CD14-positive monocyte (primary cell): ENCODE data around the gene POU6F2. TPM values are rescaled to one million over a fixed set of nuclear protein-coding genes. Genes with fewer than 3 reads are reported as not detected.

Experiments
- DNase-seq, 3 donors: peaks; one replicate each; pipeline ENCODE4 v3.0.0-alpha.2; 2011 to 2022
- H2AFZ ChIP-seq: 2 replicates; pipeline ENCODE4 v1.6.0; 2012; ENCODE audit warnings: mild to moderate bottlenecking, low read depth, low read length, inconsistent platforms; ENCODE audit not compliant: insufficient read depth, poor library complexity, severe bottlenecking
- H3K27ac ChIP-seq, 2 donors: 1 replicate in 1 of 2; 2 replicates in 1 of 2; pipeline ENCODE4 v1.5.1; 2012 to 2013; ENCODE audit warnings: low read length in 2 of 2, control low read depth in 1 of 2, inconsistent platforms in 1 of 2, low read depth in 1 of 2, mild to moderate bottlenecking in 1 of 2
- H3K27me3 ChIP-seq, 2 donors: one replicate each; pipeline versions ENCODE4 v1.6.0 to v1.6.1; 2011 to 2013; ENCODE audit warnings: low read length in 2 of 2; ENCODE audit not compliant: control insufficient read depth in 2 of 2, insufficient read depth in 2 of 2
- H3K36me3 ChIP-seq, 2 donors: replicated peaks in 1 of 2; 1 replicate in 1 of 2; 2 replicates in 1 of 2; pipeline versions ENCODE4 v1.5.1 to v1.6.1; 2012 to 2013; ENCODE audit warnings: low read length in 2 of 2, control low read depth in 1 of 2, inconsistent platforms in 1 of 2, mild to moderate bottlenecking in 1 of 2; ENCODE audit not compliant: insufficient read depth in 2 of 2, control insufficient read depth in 1 of 2
- H3K4me1 ChIP-seq, 2 donors: 1 replicate in 1 of 2; 2 replicates in 1 of 2; pipeline versions ENCODE4 v1.5.1 to v1.6.1; 2012 to 2013; ENCODE audit warnings: low read length in 2 of 2, control low read depth in 1 of 2, inconsistent platforms in 1 of 2, mild to moderate bottlenecking in 1 of 2, moderate library complexity in 1 of 2; ENCODE audit not compliant: insufficient read depth in 2 of 2, control insufficient read depth in 1 of 2
- H3K4me2 ChIP-seq: replicated peaks from 2 replicates; pipeline ENCODE3; 2012; ENCODE audit warnings: low read length, moderate library complexity, mild to moderate bottlenecking; ENCODE audit not compliant: poor library complexity, severe bottlenecking; ENCODE audit errors: extremely low read depth
- H3K4me3 ChIP-seq, 3 experiments: fragments of 200-600 bp in 1 of 3; sonication (generic) in 1 of 3; replicated peaks in 1 of 3; 1 replicate in 2 of 3; 2 replicates in 1 of 3; pipeline ENCODE4 v1.5.1; 2011 to 2013; ENCODE audit warnings: low read length in 3 of 3, mild to moderate bottlenecking in 3 of 3, control low read depth in 2 of 3, low read depth in 2 of 3, inconsistent platforms in 1 of 3, moderate library complexity in 1 of 3
- H3K79me2 ChIP-seq: 2 replicates; pipeline ENCODE4 v1.6.0; 2012; ENCODE audit warnings: mild to moderate bottlenecking, control low read depth, inconsistent platforms, low read length, moderate library complexity; ENCODE audit not compliant: insufficient read depth
- H3K9ac ChIP-seq: 2 replicates; pipeline ENCODE4 v1.6.0; 2017; ENCODE audit warnings: low read length, mild to moderate bottlenecking; ENCODE audit not compliant: insufficient read depth, poor library complexity, severe bottlenecking
- H3K9me3 ChIP-seq, 2 donors: replicated peaks in 1 of 2; 1 replicate in 1 of 2; 2 replicates in 1 of 2; pipeline versions ENCODE4 v1.5.1 to v1.6.1; 2012 to 2013; ENCODE audit warnings: low read length in 2 of 2, control low read depth in 1 of 2; ENCODE audit not compliant: control insufficient read depth in 1 of 2, insufficient read depth in 1 of 2
- H4K20me1 ChIP-seq: 2 replicates; pipeline ENCODE4 v1.6.0; 2012; ENCODE audit warnings: mild to moderate bottlenecking, low read length, control low read depth, moderate library complexity; ENCODE audit not compliant: insufficient read depth
- H3K27ac Mint-ChIP-seq, 7 donors: one replicate each; pipeline ENCODE4 v1.8.0; 2020; ENCODE audit warnings: mild to moderate bottlenecking in 7 of 7, mixed read lengths in 7 of 7, moderate library complexity in 6 of 7, inconsistent platforms in 2 of 7
- H3K27me3 Mint-ChIP-seq, 3 donors: one replicate each; pipeline ENCODE4 v1.8.0; 2021 to 2022; ENCODE audit warnings: low read depth in 3 of 3, mild to moderate bottlenecking in 3 of 3, mixed read lengths in 3 of 3, moderate library complexity in 3 of 3, inconsistent platforms in 1 of 3
- H3K36me3 Mint-ChIP-seq, 2 donors: one replicate each; pipeline ENCODE4 v1.8.0; 2020; ENCODE audit warnings: mixed read lengths in 2 of 2, inconsistent platforms in 1 of 2, mild to moderate bottlenecking in 1 of 2
- H3K4me1 Mint-ChIP-seq: one replicate; pipeline ENCODE4 v1.8.0; 2020; ENCODE audit warnings: mild to moderate bottlenecking, mixed read lengths
- H3K4me3 Mint-ChIP-seq, 2 donors: one replicate each; pipeline ENCODE4 v1.8.0; 2020; ENCODE audit warnings: mild to moderate bottlenecking in 2 of 2, mixed read lengths in 2 of 2, moderate library complexity in 1 of 2
- H3K9me3 Mint-ChIP-seq, 7 donors: one replicate each; pipeline ENCODE4 v1.8.0; 2020 to 2022; ENCODE audit warnings: mixed read lengths in 7 of 7, mild to moderate bottlenecking in 6 of 7, moderate library complexity in 6 of 7, inconsistent platforms in 2 of 7
- WGBS: methylation state at CpG from one replicate; pipeline ENCODE4 v1.1.5; 2013; ENCODE audit warnings: missing lambda C conversion rate; ENCODE audit not compliant: insufficient coverage; 5-methylcytosine and 5-hydroxymethylcytosine counted together
- intact Hi-C, 2 donors: fragments of 100-400 bp; cut with micrococcal nuclease; formaldehyde crosslinking; loops; one replicate each; pipeline versions ENCODE4 v1.15.0 to v1.15.1; 2023
- polyA plus RNA-seq, 3 donors: library from polyadenylated mRNA; depleted of rRNA in 1 of 3; unstranded in 2 of 3; stranded (reverse) in 1 of 3; fragments of 300-500 nt in 2 of 3; fragments of >200 nt in 1 of 3; fragmentation: Illumina TruSeq in 2 of 3; gene quantifications; 1 replicate in 2 of 3; 2 replicates in 1 of 3; pipeline ENCODE4 v1.2.3, GENCODE V29; 2012 to 2021
- TF ChIP-seq, protein P1 (sequence below): fragments of 200-600 bp; IDR thresholded peaks from one replicate; pipeline ENCODE4 v1.8.0; 2022; ENCODE audit warnings: antibody characterized with exemption, mild to moderate bottlenecking

The POU6F2 gene
- polyA plus RNA-seq, 3 donors = not detected

DNA sequence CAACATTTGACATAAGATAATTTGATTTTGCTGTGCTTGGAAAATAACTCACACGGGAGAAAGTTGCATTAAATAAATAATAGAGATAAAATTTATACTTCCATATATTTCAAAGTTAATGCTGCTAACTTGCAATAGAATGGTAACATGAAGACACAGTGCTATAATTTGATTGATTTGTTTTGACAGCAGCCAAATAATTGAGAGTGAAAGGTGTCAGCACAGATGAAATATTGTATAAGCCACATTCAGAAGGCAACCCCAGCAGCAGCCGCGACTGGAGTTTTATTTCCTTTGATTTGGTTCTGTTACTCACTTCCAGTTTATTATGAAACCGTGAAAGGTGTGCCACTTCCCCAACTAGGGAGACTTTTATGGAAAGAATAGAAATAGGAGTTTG is 242.2 kb downstream of the POU6F2 start:
- no peaks in the 10 kb centered on the region for H3K36me3 ChIP-seq
- H3K9me3 ChIP-seq = no peaks in the 10 kb centered on the region
- intact Hi-C loops = no loop called here
- H3K4me1 Mint-ChIP-seq = no peaks in the 10 kb centered on the region
- TF ChIP-seq, protein P1, sequence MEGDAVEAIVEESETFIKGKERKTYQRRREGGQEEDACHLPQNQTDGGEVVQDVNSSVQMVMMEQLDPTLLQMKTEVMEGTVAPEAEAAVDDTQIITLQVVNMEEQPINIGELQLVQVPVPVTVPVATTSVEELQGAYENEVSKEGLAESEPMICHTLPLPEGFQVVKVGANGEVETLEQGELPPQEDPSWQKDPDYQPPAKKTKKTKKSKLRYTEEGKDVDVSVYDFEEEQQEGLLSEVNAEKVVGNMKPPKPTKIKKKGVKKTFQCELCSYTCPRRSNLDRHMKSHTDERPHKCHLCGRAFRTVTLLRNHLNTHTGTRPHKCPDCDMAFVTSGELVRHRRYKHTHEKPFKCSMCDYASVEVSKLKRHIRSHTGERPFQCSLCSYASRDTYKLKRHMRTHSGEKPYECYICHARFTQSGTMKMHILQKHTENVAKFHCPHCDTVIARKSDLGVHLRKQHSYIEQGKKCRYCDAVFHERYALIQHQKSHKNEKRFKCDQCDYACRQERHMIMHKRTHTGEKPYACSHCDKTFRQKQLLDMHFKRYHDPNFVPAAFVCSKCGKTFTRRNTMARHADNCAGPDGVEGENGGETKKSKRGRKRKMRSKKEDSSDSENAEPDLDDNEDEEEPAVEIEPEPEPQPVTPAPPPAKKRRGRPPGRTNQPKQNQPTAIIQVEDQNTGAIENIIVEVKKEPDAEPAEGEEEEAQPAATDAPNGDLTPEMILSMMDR = no peak
- peaks cover 0 to 3% (median 0%) of the 10 kb centered on the region in 7 donors for H3K9me3 Mint-ChIP-seq
- H3K4me2 ChIP-seq = no peak overlapping the region
- H3K9ac ChIP-seq = no peak overlapping the region
- H3K36me3 Mint-ChIP-seq = no peaks in the 10 kb centered on the region
- H3K79me2 ChIP-seq = no peaks in the 10 kb centered on the region
- H4K20me1 ChIP-seq = no peaks in the 10 kb centered on the region
- peaks cover 0 to 3% (median 1%) of the 10 kb centered on the region in 3 donors for H3K27me3 Mint-ChIP-seq
- no peaks in the 10 kb centered on the region for H3K4me1 ChIP-seq
- no peak for DNase-seq
- no peak overlapping the region for H3K27ac ChIP-seq
- no CpG with 5 or more reads among the region's 4 CpGs for WGBS
- H3K27ac Mint-ChIP-seq = peak overlapping the region in 1 of 7 donors; percentile 31
- no peak overlapping the region for H2AFZ ChIP-seq
- H3K27me3 ChIP-seq = no peaks in the 10 kb centered on the region
- no peak overlapping the region for H3K4me3 Mint-ChIP-seq
- H3K4me3 ChIP-seq = no peak overlapping the region

DNA sequence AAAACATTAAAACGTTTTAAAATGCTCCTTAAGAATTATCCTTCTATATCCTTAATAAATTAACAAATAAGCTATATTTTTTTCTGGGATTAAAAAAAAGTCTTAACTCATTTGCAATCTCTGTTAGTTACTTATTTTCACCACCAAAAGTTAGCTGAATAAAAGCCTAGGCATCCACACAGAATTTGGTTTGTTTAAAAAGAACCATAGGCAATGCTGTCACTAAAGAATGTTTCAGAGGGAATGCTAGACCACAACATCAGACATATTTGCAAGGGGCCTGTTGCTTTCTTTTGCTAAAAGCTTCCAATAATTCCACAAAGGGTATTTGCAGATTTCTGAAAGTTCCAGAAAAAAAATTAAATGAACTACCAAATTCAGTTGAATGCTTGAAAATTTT is 244.2 kb downstream of the POU6F2 start:
- Histone ChIP-seq H3K27me3 (no peaks in the 10 kb centered on the region), H3K4me3 (no peak overlapping the region), H3K79me2 (no peaks in the 10 kb centered on the region), H2AFZ (no peak overlapping the region), H3K27ac (no peak overlapping the region), H3K36me3 (no peaks in the 10 kb centered on the region), H3K9ac (no peak overlapping the region), H3K4me1 (no peaks in the 10 kb centered on the region), H3K9me3 (no peaks in the 10 kb centered on the region), H3K4me2 (no peak overlapping the region), H4K20me1 (no peaks in the 10 kb centered on the region)
- no peaks in the 10 kb centered on the region for H3K4me1 Mint-ChIP-seq
- TF ChIP-seq, protein P1 = no peak
- no peak for DNase-seq
- no CpG with 5 or more reads among the region's 1 CpG for WGBS
- intact Hi-C loops = no loop called here
- H3K4me3 Mint-ChIP-seq = no peak overlapping the region
- no peak overlapping the region for H3K27ac Mint-ChIP-seq
- no peaks in the 10 kb centered on the region for H3K36me3 Mint-ChIP-seq
- peaks cover 0 to 2% (median 0%) of the 10 kb centered on the region in 3 donors for H3K27me3 Mint-ChIP-seq
- peaks cover 0 to 3% (median 1%) of the 10 kb centered on the region in 7 donors for H3K9me3 Mint-ChIP-seq
